Measurements from ENCODE around the gene IKZF1.

GRCh38 chr7:50446542-50446960 is 142.0 kb downstream of the IKZF1 start:
- no peak for TF ChIP-seq CTCF (conservative IDR thresholded peaks at IDR 0.05; ENCODE audit: low read length)
- no peak for TF ChIP-seq EZH2phosphoT487 (IDR thresholded peaks at IDR 0.05; ENCODE audit: borderline replicate concordance)

Measured in Loucy (cell line).